ENCODE measurements around the gene HNF1B. TPM values are rescaled to one million over a fixed set of nuclear protein-coding genes. Genes with fewer than 3 reads are reported as not detected.

HNF1B gene
- total RNA-seq, 4 donors from 2014 or later = 16.5 to 39.9 (median 32.2) TPM

GRCh38 chr17:37741341-37742115 is 3.3 kb downstream of the HNF1B start:
- H3K4me1 ChIP-seq = peaks cover 0 to 39% (median 19%) of the 10 kb centered on the region in 4 donors
- H3K27me3 ChIP-seq = peaks cover 0 to 42% of the 10 kb centered on the region in 2 donors

DNA sequence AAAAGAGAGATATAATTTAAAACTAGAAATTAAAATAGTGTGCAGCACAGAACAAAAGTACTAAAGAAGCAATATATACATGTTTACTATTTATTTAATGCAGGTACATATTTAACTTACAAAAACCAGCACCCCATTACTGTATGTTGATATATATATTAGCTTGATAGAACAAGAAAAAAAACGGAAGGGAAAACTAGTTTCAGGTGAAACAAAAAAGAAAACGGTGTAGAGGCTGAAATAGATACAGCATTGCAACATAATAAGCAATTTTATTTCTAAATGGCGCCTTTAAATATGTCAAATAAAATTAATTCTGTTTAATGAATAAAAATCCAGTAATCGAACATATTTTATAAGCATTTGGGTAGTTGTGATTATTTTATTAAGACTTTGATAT is 3.9 kb downstream of the HNF1B start:
- peaks cover 0 to 42% of the 10 kb centered on the region in 2 donors for H3K27me3 ChIP-seq

More at GRCh38 chr17:37741341-37742115, 3.3 kb downstream of the HNF1B start:
- peak overlapping the region in 3 of 4 donors; percentile 67 to 85 (median 80) for H3K27ac ChIP-seq
- no peaks in the 10 kb centered on the region for H3K9me3 ChIP-seq
- DNase-seq = no peak
- H3K36me3 ChIP-seq = peaks cover 0 to 2% (median 0%) of the 10 kb centered on the region in 3 donors
- H3K4me3 ChIP-seq = peak overlapping the region in 3 of 4 donors; percentile 40 to 61 (median 60)
- no peak for TF ChIP-seq POLR2A (IDR thresholded peaks at IDR 0.05)
- TF ChIP-seq CTCF (IDR thresholded peaks at IDR 0.05) = no peak

GRCh38 chr17:37737971-37738370 is 6.9 kb downstream of the HNF1B start:
- peaks cover 0 to 17% of the 10 kb centered on the region in 2 donors for H3K27me3 ChIP-seq
- no peak overlapping the region for H3K27ac ChIP-seq

More for the DNA sequence above, 3.9 kb downstream of the HNF1B start:
- Histone ChIP-seq H3K4me3 (peak overlapping the region in 1 of 4 donors; percentile 61), H3K4me1 (peaks cover 0 to 38% (median 19%) of the 10 kb centered on the region in 4 donors), H3K9me3 (no peaks in the 10 kb centered on the region), H3K36me3 (peaks cover 0 to 8% (median 0%) of the 10 kb centered on the region in 3 donors), H3K27ac (no peak overlapping the region)
- no peak for DNase-seq
- TF ChIP-seq CTCF (IDR thresholded peaks at IDR 0.05) (no peak), POLR2A (IDR thresholded peaks at IDR 0.05) (no peak)

DNA sequence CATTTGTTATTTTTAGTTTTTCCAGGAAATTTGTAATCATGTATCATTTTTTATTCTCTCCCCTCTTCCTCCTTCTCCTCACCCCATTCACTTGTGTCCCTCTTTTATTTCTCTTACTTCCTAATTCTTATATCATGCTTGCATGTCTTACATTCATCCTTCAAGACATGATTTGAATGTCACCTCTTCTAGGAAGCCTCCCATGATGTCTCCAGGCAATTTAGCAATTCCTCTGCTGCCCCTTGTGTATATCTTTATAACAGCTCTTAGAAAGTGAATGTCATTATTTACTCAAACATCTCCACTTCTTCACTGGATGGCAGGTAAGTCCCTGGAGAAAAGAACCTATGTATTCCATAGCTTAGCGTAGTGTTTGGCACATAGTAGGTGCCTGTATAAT is 7.8 kb downstream of the HNF1B start:
- H3K4me1 ChIP-seq = peaks cover 0 to 3% (median 1%) of the 10 kb centered on the region in 4 donors
- H3K9me3 ChIP-seq = no peaks in the 10 kb centered on the region
- no peak overlapping the region for H3K4me3 ChIP-seq
- H3K36me3 ChIP-seq = peaks cover 0 to 22% (median 0%) of the 10 kb centered on the region in 3 donors
- TF ChIP-seq POLR2A (IDR thresholded peaks at IDR 0.05) (no peak), CTCF (IDR thresholded peaks at IDR 0.05) (peak in 3 of 6 experiments; percentile 33 to 46 (median 39))
- H3K27ac ChIP-seq = no peak overlapping the region
- DNase-seq = no peak
- peaks cover 0 to 16% of the 10 kb centered on the region in 2 donors for H3K27me3 ChIP-seq

More at GRCh38 chr17:37737971-37738370, 6.9 kb downstream of the HNF1B start:
- Histone ChIP-seq H3K4me3 (no peak overlapping the region), H3K36me3 (peaks cover 0 to 17% (median 0%) of the 10 kb centered on the region in 3 donors), H3K9me3 (no peaks in the 10 kb centered on the region), H3K4me1 (peaks cover 0 to 12% (median 6%) of the 10 kb centered on the region in 4 donors)
- no peak for DNase-seq
- TF ChIP-seq CTCF (IDR thresholded peaks at IDR 0.05) = no peak
- TF ChIP-seq POLR2A (IDR thresholded peaks at IDR 0.05) = no peak

GRCh38 chr17:37736428-37736827 is 8.4 kb downstream of the HNF1B start:
- no peak overlapping the region for H3K4me3 ChIP-seq
- H3K9me3 ChIP-seq = no peaks in the 10 kb centered on the region
- H3K36me3 ChIP-seq = peaks cover 0 to 25% (median 0%) of the 10 kb centered on the region in 3 donors
- DNase-seq = no peak
- no peaks in the 10 kb centered on the region for H3K4me1 ChIP-seq
- peaks cover 0 to 16% of the 10 kb centered on the region in 2 donors for H3K27me3 ChIP-seq
- no peak for TF ChIP-seq POLR2A (IDR thresholded peaks at IDR 0.05)
- TF ChIP-seq CTCF (IDR thresholded peaks at IDR 0.05) = no peak
- no peak overlapping the region for H3K27ac ChIP-seq
